Muscle of arm (tissue), 14 donors: ENCODE data around the gene CDK13. TPM values are rescaled to one million over a fixed set of nuclear protein-coding genes. Genes with fewer than 3 reads are reported as not detected.
"Not testable (repeated sequence)": the region's sequence is repeated elsewhere in the genome, so short reads cannot be mapped to it uniquely, and the experiment has no call there.

ENCODE experiments used
- DNase-seq: peaks from one replicate; pipeline ENCODE4 v3.0.0-alpha.2; 2013
- long read RNA-seq, 11 donors: transcript quantifications; one replicate each; lab custom pipeline, GENCODE V29; 2026
- polyA plus RNA-seq, 12 donors: library from polyadenylated mRNA; unstranded; fragments of 120-200 nt; gene quantifications; one replicate each; pipeline ENCODE4 v1.2.1, GENCODE V29; 2013; ENCODE audit not compliant: insufficient read length in 12 of 12

CDK13 gene
- 100 to 1,000 TPM in 1 of 12 donors, 10 to 100 TPM in 11; 32.0 to 344 (median 46.9) TPM for polyA plus RNA-seq
- long read RNA-seq, donor 1, transcript CDK13-203 (2 exons, 2,394 nt) = major isoform, 6 of 12 reads
- long read RNA-seq, donor 1, partial matches to known transcripts = 0 of 12 reads
- long read RNA-seq, donor 1, other reads (novel, unspliced or antisense) = 0 of 12 reads
- long read RNA-seq, donor 2, full-length matches to known transcripts = 3 of 3 reads
- long read RNA-seq, donor 2, partial matches to known transcripts = 0 of 3 reads
- long read RNA-seq, donor 2, other reads (novel, unspliced or antisense) = 0 of 3 reads
- long read RNA-seq, donor 3, partial matches to known transcripts = 0 of 2 reads
- long read RNA-seq, donor 3, other reads (novel, unspliced or antisense) = 0 of 2 reads
- long read RNA-seq, donor 4, partial matches to known transcripts = 0 of 3 reads
- long read RNA-seq, donor 4, other reads (novel, unspliced or antisense) = 0 of 3 reads
- long read RNA-seq, donor 5, full-length matches to known transcripts = 6 of 176 reads
- long read RNA-seq, donor 5, partial matches to known transcripts = 170 of 176 reads
- long read RNA-seq, donor 5, other reads (novel, unspliced or antisense) = 0 of 176 reads
- long read RNA-seq, donor 6, partial matches to known transcripts = 0 of 6 reads
- long read RNA-seq, donor 6, other reads (novel, unspliced or antisense) = 0 of 6 reads
- long read RNA-seq, donor 7, full-length matches to known transcripts = 4 of 4 reads
- long read RNA-seq, donor 7, partial matches to known transcripts = 0 of 4 reads
- long read RNA-seq, donor 7, other reads (novel, unspliced or antisense) = 0 of 4 reads
- long read RNA-seq, donor 8, partial matches to known transcripts = 0 of 3 reads
- long read RNA-seq, donor 8, other reads (novel, unspliced or antisense) = 0 of 3 reads
- long read RNA-seq, donor 9, partial matches to known transcripts = 9 of 9 reads
- long read RNA-seq, donor 9, other reads (novel, unspliced or antisense) = 0 of 9 reads
- long read RNA-seq, donor 10, partial matches to known transcripts = 6 of 7 reads
- long read RNA-seq, donor 10, other reads (novel, unspliced or antisense) = 0 of 7 reads
- long read RNA-seq, donor 11, partial matches to known transcripts = 0 of 4 reads
- long read RNA-seq, donor 11, other reads (novel, unspliced or antisense) = 0 of 4 reads

DNA sequence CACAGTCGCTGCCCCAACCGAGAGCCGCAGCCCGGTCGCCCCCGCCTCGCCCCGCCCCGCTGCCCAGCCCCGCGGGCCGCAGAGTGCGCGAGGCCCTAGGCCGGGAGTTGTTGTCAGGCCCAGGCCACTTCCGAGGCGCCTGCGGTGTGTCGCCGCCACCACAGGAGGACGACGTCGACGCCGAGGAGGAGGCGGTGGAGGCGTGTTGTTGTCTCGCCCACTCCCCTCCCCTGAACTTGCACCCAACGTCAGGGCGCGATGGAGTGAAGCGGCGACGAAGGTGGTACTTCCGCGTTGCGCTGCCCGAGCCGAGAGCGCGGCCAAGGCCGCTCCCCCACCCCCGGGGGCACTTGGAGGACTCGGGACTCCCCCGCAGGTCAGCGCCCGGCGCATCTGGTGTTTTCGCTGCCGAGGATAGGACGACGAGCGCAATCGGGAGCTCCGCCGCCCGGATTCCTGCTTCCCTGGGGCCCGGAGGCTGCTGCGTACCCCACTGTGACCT, at the start of gene CDK13:
CDK13 (plus strand) TSS at position 286 of the 502 bp plus-strand sequence. CDS start 386 bp downstream, outside the sequence.
- peak; percentile 75 for DNase-seq

DNA sequence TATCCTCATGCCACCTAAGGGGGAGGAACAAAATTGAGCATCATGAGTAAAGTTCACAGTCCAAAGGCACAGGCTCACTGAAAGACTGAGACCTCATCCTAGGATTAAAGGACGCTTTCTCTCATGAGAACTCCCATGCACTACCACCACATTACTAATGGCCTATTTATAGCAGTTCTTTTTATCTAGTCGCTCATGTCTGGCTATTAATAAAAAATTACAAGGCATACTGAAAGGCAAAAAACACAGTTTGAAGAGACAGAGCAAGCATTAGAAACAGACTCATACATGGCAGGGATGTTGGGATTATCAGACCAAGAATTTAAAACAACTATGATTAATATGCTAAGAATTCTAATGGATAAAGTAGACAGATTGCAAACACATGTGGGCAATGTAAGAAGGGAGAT, 46.0 kb upstream of the CDK13 start:
- no peak for DNase-seq

DNA sequence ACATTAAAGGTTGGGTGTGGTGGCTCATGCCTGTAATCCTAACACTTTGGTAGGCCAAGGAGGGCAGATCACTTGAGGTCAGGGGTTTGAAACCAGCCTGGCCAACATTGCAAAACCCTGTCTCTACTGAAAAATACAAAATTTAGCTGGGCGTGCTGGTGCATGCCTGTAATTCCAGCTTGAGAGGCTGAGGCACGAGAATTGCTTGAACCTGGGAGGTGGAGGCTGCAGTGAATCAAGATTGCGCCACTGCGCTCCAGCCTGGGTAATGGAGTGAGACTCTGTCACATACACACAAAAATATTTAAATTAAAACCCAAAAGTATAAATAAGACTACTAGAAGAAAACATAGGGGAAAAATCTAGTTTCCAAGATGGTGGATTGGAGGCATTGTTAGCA, 41.9 kb upstream of the CDK13 start:
- no peak for DNase-seq

DNA sequence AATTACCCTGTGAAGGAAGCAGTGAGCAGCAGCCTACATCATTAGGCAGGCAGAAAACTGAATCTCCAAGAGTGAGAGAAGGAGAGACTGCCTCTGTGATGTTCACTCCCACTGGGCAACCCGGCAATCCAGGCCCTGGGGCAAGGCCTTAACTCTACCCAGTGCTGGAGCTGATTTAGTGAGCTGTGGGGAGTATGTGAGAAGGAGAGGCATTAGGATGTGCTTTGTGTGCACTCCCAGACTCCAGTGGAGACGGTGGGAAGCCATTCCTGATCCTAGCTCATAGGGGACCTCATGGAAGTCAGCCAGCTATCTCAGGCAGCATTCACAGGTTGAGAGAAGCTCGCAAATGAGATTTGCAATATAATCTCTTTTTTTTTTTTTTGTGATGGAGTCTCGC, 41.1 kb upstream of the CDK13 start:
- no peak for DNase-seq

DNA sequence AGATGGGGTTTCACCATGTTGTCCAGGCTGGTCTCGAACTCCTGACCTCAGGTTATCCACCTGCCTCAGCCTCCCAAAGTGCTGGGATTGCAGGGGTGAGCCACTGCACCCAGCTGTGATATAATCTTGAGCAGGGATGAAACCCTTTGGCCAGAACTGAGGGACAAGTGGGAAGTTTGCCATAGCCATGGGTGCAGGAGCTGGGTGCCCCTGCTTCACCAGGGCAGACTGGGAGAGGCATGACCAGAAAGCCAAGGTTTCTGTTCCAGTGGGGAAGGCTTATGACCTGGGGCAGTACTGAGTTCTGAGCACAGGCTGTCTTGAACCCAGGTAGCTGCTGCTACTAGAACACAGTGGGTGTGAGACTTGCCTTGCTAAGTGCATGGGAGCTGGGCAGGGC, 40.5 kb upstream of the CDK13 start:
- DNase-seq = no peak

DNA sequence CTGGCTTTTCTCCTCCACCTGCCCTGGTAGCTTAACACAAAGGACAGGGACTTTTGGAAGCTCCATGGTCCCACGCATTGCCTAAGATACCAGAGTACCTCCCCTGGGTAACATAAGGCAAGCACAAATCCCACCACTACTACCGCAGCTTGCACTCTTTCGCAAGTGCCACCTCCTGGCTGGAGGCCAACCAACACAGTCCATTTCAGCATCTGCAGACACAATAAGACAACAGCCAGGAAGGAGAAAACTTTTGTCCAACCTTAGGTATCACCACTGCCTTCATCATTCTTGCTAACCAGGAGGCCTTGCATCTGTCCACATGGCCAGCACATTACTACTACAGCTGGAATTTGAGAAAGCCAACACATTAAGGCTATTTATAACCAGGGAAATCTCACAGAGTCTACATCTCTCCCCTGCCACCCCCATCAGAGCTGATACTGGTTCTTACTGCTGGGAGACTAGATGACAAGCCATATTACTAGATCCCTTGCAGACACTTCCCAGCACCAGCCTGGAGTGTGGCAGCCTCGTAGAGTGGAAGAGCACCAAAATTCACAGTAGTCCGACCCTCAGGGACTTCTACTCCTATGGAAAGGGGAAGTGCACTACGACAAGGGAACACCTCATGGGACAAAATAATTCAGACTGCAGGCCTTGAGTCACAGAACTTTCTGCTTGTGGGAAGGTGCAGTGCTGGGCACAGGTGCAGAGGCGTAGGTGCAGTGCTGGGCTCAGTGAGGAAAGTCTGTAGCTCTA, 39.8 kb upstream of the CDK13 start:
- DNase-seq = no peak

DNA sequence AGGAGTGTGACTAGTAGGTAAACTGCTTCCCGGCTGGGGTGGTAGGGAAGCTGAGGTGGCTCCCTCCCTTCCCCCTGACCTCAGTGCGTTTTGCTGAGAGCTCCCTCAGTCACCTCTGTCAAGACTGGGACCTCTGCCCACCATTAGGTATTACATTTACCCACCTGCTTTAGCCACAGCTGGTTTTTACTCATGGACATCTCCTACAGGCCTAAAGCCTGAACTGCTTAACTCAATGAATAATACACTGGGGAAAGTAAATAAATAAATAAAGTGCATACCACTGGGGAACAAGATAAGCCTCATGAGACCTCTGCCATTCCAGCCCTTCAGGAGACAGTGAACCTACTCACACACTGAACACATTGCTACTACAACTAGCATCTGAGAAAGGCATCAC, 38.9 kb upstream of the CDK13 start:
- DNase-seq = no peak

DNA sequence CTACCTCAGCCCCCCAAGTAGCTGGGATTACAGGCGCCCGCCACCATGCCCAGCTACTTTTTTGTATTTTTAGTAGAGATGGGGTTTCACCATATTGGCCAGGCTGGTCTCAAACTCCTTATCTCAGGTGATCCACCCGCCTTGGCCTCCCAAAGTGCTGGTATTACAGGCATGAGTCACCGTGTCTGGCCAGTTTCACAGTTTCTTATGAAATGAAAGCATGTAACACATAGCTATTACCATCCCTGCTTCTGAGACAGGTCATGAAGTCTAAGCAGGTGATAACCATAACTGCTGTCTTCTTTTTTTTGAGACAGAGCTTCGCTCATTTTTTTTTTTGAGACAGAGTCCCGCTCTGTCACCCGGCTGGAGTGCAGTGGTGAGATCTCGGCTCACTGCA, 34.2 kb upstream of the CDK13 start:
- not testable (repeated sequence) for DNase-seq

DNA sequence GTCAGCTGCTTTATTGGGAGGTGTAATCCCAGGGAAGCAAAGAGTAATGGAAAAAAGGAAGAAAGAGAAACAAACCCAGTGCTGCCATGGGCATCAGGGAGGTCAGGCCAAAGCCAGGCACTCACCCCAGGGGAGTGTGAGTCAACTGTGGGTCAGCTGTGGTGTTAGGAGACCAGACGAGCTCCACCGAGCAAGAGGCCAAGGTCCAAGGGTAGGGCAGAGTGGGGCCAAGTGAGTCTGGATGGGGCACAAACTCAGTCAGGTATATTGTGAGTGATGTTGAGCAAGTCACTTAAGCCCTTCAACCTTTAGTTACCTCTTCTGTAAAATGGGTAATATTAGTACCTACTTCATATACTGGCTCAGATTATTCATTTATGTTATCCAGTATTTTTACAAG, 30.4 kb upstream of the CDK13 start:
- no peak for DNase-seq

DNA sequence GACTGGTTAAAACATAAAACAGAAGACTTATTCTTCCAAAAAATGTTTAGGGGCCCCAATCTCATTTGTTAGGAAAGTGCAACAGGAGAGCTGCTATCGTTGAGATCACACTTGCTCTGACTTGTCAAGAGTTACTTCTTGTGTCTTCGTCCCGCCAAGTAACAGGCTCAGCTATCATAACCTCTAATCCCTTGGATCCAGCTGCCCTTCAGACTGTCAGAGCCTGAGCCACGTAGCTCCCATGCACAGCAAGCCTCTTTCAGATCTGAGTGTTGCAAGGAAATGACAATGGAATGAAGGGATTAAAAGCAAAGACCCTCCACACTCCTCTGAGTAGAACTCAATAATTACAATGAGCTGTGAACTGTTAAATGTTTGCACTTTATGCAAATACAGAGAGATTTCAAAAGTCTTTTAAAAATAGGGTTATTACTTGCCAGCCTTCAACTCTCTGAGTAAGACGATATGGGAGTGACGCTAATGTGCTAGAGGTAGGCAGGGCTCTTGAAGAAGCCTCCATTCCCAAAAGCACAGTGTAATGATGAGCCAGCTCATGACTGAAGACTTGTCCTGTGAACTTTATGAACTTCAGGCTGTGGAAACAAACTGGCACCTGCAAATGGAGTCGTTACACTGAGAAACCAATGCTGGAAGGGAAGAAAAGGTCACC, 28.4 kb upstream of the CDK13 start:
- DNase-seq = peak; percentile 9

DNA sequence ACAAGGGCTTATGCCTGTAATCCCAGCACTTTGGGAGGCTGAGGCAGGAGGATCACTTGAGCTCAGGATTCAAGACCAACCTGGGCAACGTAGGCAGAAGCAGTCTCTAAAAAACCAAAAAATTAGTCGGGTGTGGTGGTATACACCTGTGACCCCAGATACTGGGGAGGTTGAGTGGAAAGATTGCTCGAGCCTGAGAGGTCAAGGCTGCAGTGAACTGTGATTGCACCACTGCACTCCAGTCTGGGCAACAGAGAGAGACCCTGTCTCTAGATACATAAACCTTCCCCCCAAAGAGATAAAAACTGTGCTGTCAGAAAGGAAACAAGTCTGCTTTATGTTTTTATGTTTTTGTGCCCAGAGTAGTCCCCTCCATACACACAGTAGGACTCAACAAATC, 27.5 kb upstream of the CDK13 start:
- no peak for DNase-seq

DNA sequence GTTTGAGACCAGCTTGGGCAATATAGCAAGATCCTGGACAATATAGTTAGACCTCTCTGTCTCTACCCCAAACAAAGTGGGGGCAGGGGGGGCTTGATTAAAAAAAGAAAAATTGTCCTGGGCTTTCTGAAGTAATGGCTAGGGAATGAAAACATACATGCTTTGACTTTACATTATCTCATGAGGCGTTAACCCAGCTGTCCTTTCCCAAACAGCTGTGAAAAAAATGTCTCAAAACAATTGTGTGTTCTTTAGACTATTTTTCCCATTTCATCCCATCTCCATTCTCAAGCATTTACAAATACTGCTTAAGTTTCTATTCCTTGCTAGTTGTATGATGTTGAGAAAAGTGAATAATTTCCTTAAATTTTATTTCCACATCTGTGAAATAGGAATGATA, 27.0 kb upstream of the CDK13 start:
- DNase-seq = no peak

DNA sequence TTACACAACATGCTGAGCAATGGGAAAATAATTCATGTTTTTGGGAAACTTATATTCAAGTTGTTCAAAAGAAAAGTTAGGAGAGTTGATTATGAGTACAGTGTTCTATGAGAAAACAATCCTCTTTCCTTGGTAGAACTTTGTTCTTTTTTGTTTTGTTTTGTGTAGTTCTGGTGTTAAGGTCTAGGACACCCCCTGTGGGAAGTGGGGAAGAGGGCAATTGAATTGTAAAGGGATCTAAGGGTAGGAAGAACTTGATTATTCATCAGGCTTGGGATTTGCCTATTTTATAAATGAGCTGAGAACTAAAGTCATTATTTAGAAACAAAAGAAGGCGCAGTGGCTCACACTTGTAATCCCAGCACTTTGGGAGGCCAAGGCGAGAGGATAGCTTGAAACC, 25.9 kb upstream of the CDK13 start:
- DNase-seq = no peak

DNA sequence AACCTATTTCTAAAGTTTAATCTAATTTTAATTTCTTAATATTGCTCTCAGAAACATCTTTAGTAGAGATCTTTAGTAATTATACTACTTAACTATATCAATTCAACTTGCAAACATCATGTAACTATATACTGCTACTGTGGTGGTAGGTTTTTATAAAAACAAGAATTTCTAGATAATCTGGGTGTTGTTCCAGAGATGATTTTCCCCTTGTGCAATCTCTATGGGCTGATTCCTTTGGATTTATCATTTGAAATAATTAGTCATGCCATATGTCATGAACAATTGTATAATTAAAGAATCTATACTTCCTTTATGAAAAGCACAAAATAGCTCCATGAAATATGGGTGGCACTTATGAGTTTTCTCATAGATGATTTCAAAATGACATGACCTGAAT, 23.9 kb upstream of the CDK13 start:
- no peak for DNase-seq

DNA sequence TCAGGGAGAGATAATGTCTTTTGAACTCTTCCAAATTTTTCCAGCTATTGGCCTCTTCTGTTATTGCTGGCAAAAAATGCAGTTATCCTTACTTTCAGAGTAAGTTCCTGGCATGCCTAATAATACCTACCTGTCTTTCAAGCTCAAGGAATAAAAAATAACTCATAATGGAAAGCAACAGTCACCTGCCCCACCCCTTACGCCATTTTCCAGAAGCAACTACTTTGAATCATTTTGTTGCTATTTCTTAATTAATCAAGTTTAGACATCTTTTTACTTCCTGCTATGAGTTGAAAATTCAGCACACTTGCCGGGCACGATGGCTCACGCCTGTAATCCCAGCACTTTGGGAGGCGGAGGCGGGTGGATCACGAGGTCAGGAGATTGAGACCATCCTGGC, 23.0 kb upstream of the CDK13 start:
- no peak for DNase-seq

DNA sequence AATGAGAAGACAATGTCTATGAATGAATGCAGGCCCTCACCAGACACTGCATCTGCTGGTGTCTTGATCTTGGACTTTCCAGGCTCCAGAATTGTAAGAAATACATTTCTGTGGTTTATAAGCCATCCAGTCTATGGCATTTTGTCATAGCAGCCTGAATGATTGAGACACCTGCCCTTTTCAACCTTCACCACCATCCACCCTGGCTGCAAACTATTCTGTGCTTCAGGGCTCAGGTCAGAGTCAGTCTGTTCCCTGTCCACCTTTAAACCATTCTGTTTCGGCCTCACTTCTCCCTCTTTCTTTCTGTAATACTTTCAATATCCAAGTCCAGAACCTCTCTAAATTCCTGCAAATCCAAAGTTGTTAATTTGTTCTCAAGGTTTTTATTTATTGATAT, 15.9 kb upstream of the CDK13 start:
- no peak for DNase-seq

DNA sequence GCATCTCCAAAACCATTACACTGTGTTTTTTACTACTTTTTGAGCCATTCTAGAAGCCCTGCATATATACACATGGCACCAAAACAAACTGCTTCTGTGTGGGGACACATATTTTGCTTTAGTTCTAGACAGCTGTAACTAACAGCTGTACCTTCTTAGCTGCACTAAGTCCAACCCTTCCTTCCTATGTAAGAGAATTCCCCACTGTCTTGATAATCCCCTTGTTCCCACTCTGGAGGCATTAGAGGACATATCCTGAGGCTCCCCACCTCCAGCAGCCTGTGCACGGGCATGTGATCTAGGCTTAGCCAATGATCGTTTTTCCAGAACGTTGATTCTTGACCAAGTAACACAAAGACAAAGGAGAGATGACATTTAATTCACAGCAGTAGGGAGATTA, 13.3 kb upstream of the CDK13 start:
- no peak for DNase-seq

DNA sequence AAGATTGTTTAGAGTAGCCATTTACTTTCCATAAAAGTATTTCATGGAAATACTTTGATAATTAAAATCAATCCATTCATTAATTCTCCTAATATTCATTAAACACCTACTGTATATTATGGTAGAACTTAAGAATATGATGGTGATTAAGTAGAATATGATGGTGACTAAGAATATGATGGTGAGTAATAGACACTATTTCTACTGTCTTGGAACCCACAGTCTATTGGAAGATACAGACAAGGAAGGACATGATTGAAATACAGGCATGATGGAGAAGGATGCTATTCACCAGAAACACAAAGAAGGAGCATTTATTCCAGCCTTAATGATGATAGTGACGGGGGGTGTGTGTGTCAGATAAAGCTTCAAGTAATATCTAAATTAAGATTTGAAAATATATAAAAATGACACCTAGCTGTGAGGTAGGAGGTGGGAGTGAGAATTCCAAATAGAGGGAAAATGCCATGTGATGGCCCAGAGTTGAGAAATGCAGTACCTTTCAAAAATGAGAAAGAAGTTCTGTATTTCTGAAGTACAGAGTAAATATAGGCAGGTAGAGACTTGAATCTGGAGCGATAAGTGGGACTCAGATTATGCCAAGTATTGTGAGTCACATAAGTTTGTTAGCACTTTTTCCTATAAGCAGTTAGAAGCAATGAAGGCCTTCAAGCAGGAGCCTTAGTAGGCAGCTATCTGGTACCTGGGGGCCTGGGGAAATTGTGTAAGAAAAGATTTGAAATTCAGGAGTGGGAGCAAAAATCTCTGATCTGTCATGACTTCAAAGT, 12.5 kb upstream of the CDK13 start:
- no peak for DNase-seq

DNA sequence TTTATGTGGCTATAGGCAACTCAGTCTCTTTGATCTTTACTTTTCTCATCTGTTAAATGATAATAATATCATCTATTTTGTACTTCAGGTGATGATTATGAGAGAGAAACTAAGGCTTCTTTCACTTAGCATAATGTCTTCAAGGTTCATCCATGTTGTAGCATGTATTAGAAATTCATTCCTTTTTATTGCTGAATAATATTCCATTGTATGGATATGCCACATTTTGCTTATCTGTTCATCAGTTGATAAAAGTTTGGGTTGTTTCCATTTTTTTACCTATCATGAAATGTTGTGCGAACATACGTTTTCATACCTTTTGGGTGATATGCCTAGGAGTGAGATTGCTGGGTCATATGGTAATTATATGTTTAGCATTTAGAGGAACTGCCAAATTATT, 7.2 kb upstream of the CDK13 start:
- no peak for DNase-seq

DNA sequence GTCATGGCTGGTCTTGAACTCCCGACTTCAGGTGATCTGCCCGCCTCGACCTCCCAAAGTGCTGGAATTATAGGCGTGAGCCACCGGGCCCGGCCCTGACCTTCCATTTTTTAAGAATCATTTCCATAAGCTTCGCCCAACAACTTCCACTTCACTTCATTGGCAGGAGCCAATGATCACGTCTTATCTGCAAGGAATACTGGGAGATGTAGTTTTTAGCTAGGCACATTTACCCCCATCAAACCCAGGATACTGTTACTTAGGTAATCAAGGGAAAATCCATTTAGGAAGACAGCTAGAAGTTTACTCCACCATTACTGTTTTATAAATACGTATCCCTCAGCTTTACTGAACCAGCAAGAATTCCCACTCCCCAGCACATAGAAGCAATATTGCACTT, 3.4 kb upstream of the CDK13 start:
- no peak for DNase-seq
